WTC11 (cell line): ENCODE measurements around the gene MORC3. TPM values are rescaled to one million over a fixed set of nuclear protein-coding genes. Genes with fewer than 3 reads are reported as not detected.

Experiments
- ATAC-seq: fragments of 200-7000 bp; cut with Tn5 transposase; 2 replicates; pipeline ENCODE4 v1.10.0; 2021; ENCODE audit warnings: mild to moderate bottlenecking, moderate library complexity
- CTCF ChIA-PET: fragments of 300-600 bp; sonication (Branson Sonifier 250); formaldehyde crosslinking; loops from one replicate; lab custom pipeline; 2021; ENCODE audit warnings: antibody characterized with exemption; lab: Charles Lee
- POLR2A ChIA-PET: fragments of 350-600 bp; sonication (Branson Sonifier 250); formaldehyde crosslinking; loops from one replicate; lab custom pipeline; 2021; ENCODE audit warnings: antibody characterized with exemption; lab: Charles Lee
- DNase-seq: peaks from one replicate; pipeline ENCODE4 v3.0.0; 2021; ENCODE audit warnings: low spot score
- H3K27ac Mint-ChIP-seq: 2 replicates; pipeline ENCODE4 v1.8.0; 2021; ENCODE audit warnings: mixed read lengths
- H3K27me3 Mint-ChIP-seq: 2 replicates; pipeline ENCODE4 v1.8.0; 2021; ENCODE audit warnings: low read depth, mild to moderate bottlenecking, moderate library complexity, mixed read lengths
- H3K36me3 Mint-ChIP-seq: 2 replicates; pipeline ENCODE4 v1.8.0; 2021; ENCODE audit warnings: mixed read lengths
- H3K4me1 Mint-ChIP-seq: 2 replicates; pipeline ENCODE4 v1.8.0; 2022; ENCODE audit warnings: mixed read lengths
- H3K4me3 Mint-ChIP-seq: 2 replicates; pipeline ENCODE4 v1.8.0; 2021; ENCODE audit warnings: mild to moderate bottlenecking, moderate library complexity, mixed read lengths
- H3K9me3 Mint-ChIP-seq: 2 replicates; pipeline ENCODE4 v1.8.0; 2021; ENCODE audit warnings: mixed read lengths
- ATF1 ChIP-seq: sonication (generic); formaldehyde crosslinking; IDR thresholded peaks from 2 replicates; pipeline ENCODE4 v1.8.1; 2023; ENCODE audit warnings: mild to moderate bottlenecking, moderate library complexity, missing genetic modification reagents
- E2F4 ChIP-seq: sonication (generic); formaldehyde crosslinking; IDR thresholded peaks from 2 replicates; pipeline ENCODE4 v1.8.1; 2022; ENCODE audit warnings: low read depth, mild to moderate bottlenecking, moderate library complexity, missing genetic modification reagents, borderline replicate concordance
- E2F5 ChIP-seq: sonication (generic); formaldehyde crosslinking; IDR thresholded peaks from 2 replicates; pipeline ENCODE4 v1.8.1; 2022; ENCODE audit warnings: mild to moderate bottlenecking, moderate library complexity, missing genetic modification reagents
- ELF4 ChIP-seq: sonication (generic); formaldehyde crosslinking; IDR thresholded peaks from 2 replicates; pipeline ENCODE4 v1.8.1; 2022; ENCODE audit warnings: low read depth, mild to moderate bottlenecking, moderate library complexity, missing genetic modification reagents
- KAT7 ChIP-seq: sonication (generic); formaldehyde crosslinking; IDR thresholded peaks from 2 replicates; pipeline ENCODE4 v1.8.1; 2023; ENCODE audit warnings: missing genetic modification reagents, mild to moderate bottlenecking, borderline replicate concordance
- SMAD3 ChIP-seq: sonication (generic); formaldehyde crosslinking; IDR thresholded peaks from 2 replicates; pipeline ENCODE4 v1.8.0; 2022; ENCODE audit warnings: missing genetic modification reagents, mild to moderate bottlenecking, borderline replicate concordance
- ZNF317 ChIP-seq: sonication (generic); formaldehyde crosslinking; IDR thresholded peaks from 2 replicates; pipeline ENCODE4 v1.8.1; 2023; ENCODE audit warnings: low read depth, mild to moderate bottlenecking, moderate library complexity, missing genetic modification reagents, borderline replicate concordance
- ZNF416 ChIP-seq: fragments of 250-450 bp; sonication (Bioruptor Pico); IDR thresholded peaks from 2 replicates; pipeline ENCODE4 v1.9.0; 2021; ENCODE audit warnings: mild to moderate bottlenecking, inconsistent platforms
- total RNA-seq: library from RNA; stranded (reverse); gene quantifications from 3 replicates; pipeline ENCODE4 v1.2.3, GENCODE V29; 2021
- TF ChIP-seq, protein P1 (sequence below): sonication (generic); formaldehyde crosslinking; IDR thresholded peaks from 2 replicates; pipeline ENCODE4 v1.8.0; 2022; ENCODE audit warnings: mild to moderate bottlenecking, missing genetic modification reagents
- TF ChIP-seq, protein P2 (sequence below): sonication (generic); formaldehyde crosslinking; IDR thresholded peaks from 2 replicates; pipeline ENCODE4 v1.8.0; 2022; ENCODE audit warnings: mild to moderate bottlenecking, missing genetic modification reagents
- TF ChIP-seq, protein P3 (sequence below): fragments of 250-450 bp; sonication (Bioruptor Pico); IDR thresholded peaks from 2 replicates; pipeline ENCODE4 v1.9.0; 2021; ENCODE audit warnings: mild to moderate bottlenecking
- TF ChIP-seq, protein P4 (sequence below): sonication (generic); formaldehyde crosslinking; IDR thresholded peaks from 2 replicates; pipeline ENCODE4 v1.8.0; 2023; ENCODE audit warnings: missing genetic modification reagents, mild to moderate bottlenecking, borderline replicate concordance
- TF ChIP-seq, protein P5 (sequence below): fragments of 250-450 bp; sonication (Bioruptor Pico); IDR thresholded peaks from 2 replicates; pipeline ENCODE4 v1.8.0; 2021; ENCODE audit warnings: mild to moderate bottlenecking

Gene MORC3
- total RNA-seq, 1 experiment from 2014 or later = 15.9 TPM

DNA sequence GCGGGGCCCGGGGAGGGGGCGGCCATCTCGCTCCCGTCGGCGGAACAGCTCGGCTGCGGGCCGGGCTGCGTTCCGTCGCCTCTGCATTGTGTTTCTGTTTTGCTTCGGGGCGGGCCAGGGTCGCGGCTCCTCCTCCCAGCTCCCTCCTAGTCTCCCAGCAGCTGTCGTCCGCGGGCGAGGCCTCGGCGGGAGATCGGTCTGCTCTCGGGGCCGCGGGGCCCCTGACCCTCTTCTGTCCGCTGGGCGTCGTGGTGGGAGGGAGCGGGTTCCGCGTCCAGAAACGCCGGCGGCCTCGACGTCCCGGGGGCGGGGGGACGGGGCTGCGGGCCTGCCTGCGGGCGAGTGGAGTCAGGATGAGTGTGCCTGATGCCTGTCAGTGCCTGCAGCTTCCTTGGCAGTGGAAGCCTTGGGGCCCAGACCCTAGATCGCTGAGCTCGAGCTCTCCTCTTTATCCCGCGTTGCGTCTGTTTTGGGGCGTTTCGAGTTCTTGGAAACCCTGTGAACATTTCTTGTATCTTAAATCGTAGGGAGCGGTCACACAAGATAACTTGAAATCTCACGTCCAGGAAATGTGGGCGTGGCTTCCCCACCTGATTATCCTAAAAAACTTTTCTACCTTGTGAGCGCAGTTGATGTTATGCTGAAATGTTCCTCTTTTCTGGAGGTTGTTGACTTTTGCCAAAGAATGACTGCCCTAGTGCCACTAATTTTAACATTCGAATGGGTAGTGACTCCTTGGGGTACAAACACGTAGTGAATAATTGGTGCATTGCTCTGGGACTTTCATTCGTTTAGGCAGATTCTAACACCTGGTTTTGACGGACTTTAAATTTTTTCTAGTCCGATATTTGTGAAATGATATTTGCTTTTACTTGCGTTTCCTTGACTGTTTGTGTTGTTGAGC is 676 bp downstream of the MORC3 start:
- peak overlapping the region; percentile 97 for H3K27ac Mint-ChIP-seq
- 0 out of 2 replicates have a peak, but pooled peaks have one; percentile 17 for TF ChIP-seq ZNF416
- 0 out of 2 replicates have a peak, but pooled peaks have one; percentile 40 for TF ChIP-seq ELF4 (CRISPR knock-in tag)
- TF ChIP-seq, protein P1, sequence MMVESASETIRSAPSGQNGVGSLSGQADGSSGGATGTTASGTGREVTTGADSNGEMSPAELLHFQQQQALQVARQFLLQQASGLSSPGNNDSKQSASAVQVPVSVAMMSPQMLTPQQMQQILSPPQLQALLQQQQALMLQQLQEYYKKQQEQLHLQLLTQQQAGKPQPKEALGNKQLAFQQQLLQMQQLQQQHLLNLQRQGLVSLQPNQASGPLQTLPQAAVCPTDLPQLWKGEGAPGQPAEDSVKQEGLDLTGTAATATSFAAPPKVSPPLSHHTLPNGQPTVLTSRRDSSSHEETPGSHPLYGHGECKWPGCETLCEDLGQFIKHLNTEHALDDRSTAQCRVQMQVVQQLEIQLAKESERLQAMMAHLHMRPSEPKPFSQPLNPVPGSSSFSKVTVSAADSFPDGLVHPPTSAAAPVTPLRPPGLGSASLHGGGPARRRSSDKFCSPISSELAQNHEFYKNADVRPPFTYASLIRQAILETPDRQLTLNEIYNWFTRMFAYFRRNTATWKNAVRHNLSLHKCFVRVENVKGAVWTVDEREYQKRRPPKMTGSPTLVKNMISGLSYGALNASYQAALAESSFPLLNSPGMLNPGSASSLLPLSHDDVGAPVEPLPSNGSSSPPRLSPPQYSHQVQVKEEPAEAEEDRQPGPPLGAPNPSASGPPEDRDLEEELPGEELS (CRISPR knock-in tag) = 0 out of 2 replicates have a peak, but pooled peaks have one; percentile 6
- peak; percentile 48; the same call in 1 of the 2 replicates for TF ChIP-seq ZNF317 (CRISPR knock-in tag)
- TF ChIP-seq E2F5 (CRISPR knock-in tag) = peak; percentile 17; the same call in 1 of the 2 replicates
- TF ChIP-seq E2F4 (CRISPR knock-in tag) = no peak
- TF ChIP-seq, protein P2, sequence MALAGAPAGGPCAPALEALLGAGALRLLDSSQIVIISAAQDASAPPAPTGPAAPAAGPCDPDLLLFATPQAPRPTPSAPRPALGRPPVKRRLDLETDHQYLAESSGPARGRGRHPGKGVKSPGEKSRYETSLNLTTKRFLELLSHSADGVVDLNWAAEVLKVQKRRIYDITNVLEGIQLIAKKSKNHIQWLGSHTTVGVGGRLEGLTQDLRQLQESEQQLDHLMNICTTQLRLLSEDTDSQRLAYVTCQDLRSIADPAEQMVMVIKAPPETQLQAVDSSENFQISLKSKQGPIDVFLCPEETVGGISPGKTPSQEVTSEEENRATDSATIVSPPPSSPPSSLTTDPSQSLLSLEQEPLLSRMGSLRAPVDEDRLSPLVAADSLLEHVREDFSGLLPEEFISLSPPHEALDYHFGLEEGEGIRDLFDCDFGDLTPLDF = no peak
- TF ChIP-seq, protein P3, sequence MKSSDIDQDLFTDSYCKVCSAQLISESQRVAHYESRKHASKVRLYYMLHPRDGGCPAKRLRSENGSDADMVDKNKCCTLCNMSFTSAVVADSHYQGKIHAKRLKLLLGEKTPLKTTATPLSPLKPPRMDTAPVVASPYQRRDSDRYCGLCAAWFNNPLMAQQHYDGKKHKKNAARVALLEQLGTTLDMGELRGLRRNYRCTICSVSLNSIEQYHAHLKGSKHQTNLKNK (CRISPR knock-in tag) = no peak
- TF ChIP-seq KAT7 (CRISPR knock-in tag) = 0 out of 2 replicates have a peak, but pooled peaks have one; percentile 56
- TF ChIP-seq ATF1 (CRISPR knock-in tag) = peak; percentile 37; the same call in 1 of the 2 replicates
- TF ChIP-seq, protein P4, sequence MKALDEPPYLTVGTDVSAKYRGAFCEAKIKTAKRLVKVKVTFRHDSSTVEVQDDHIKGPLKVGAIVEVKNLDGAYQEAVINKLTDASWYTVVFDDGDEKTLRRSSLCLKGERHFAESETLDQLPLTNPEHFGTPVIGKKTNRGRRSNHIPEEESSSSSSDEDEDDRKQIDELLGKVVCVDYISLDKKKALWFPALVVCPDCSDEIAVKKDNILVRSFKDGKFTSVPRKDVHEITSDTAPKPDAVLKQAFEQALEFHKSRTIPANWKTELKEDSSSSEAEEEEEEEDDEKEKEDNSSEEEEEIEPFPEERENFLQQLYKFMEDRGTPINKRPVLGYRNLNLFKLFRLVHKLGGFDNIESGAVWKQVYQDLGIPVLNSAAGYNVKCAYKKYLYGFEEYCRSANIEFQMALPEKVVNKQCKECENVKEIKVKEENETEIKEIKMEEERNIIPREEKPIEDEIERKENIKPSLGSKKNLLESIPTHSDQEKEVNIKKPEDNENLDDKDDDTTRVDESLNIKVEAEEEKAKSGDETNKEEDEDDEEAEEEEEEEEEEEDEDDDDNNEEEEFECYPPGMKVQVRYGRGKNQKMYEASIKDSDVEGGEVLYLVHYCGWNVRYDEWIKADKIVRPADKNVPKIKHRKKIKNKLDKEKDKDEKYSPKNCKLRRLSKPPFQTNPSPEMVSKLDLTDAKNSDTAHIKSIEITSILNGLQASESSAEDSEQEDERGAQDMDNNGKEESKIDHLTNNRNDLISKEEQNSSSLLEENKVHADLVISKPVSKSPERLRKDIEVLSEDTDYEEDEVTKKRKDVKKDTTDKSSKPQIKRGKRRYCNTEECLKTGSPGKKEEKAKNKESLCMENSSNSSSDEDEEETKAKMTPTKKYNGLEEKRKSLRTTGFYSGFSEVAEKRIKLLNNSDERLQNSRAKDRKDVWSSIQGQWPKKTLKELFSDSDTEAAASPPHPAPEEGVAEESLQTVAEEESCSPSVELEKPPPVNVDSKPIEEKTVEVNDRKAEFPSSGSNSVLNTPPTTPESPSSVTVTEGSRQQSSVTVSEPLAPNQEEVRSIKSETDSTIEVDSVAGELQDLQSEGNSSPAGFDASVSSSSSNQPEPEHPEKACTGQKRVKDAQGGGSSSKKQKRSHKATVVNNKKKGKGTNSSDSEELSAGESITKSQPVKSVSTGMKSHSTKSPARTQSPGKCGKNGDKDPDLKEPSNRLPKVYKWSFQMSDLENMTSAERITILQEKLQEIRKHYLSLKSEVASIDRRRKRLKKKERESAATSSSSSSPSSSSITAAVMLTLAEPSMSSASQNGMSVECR = 0 out of 2 replicates have a peak, but pooled peaks have one; percentile 45
- TF ChIP-seq, protein P5, sequence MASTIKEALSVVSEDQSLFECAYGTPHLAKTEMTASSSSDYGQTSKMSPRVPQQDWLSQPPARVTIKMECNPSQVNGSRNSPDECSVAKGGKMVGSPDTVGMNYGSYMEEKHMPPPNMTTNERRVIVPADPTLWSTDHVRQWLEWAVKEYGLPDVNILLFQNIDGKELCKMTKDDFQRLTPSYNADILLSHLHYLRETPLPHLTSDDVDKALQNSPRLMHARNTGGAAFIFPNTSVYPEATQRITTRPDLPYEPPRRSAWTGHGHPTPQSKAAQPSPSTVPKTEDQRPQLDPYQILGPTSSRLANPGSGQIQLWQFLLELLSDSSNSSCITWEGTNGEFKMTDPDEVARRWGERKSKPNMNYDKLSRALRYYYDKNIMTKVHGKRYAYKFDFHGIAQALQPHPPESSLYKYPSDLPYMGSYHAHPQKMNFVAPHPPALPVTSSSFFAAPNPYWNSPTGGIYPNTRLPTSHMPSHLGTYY (CRISPR knock-in tag) = no peak
- 0 out of 2 replicates have a peak, but pooled peaks have one; percentile 18 for TF ChIP-seq SMAD3 (CRISPR knock-in tag)
- TF ChIP-seq, all 79 proteins: peak for 9
- Mint-ChIP-seq H3K27me3 (peaks cover 24% of the 10 kb centered on the region), H3K4me3 (peak overlapping the region; percentile 98), H3K9me3 (peaks cover 10% of the 10 kb centered on the region), H3K4me1 (peaks cover 20% of the 10 kb centered on the region), H3K36me3 (peaks cover 18% of the 10 kb centered on the region)
- ATAC-seq (peak; percentile 50), DNase-seq (peak; percentile 66)
- ChIA-PET POLR2A (interaction anchor here (0.9 to 1.8 kb wide), 9 partner anchors 8 to 165 kb away, joined by 3 to 10 read pairs (median 4); partner anchors contain the start of gene CHAF1B), CTCF (interaction anchor here (0.7 to 2.1 kb wide), 11 partner anchors 10 to 195 kb away, joined by 3 to 8 read pairs (median 5); partner anchors contain the start of gene DOP1B)
